GM18870 (cell line): Measurements from ENCODE around the gene CPT1B.
"Not testable (repeated sequence)": the region's sequence is repeated elsewhere in the genome, so short reads cannot be mapped to it uniquely, and the experiment has no call there.

Experiments
- ATAC-seq: cut with Tn5 transposase; IDR thresholded peaks from one replicate; pipeline ENCODE4 v1.9.1; 2021; ENCODE audit warnings: moderate library complexity; ENCODE audit not compliant: unreplicated experiment

CPT1B gene

DNA sequence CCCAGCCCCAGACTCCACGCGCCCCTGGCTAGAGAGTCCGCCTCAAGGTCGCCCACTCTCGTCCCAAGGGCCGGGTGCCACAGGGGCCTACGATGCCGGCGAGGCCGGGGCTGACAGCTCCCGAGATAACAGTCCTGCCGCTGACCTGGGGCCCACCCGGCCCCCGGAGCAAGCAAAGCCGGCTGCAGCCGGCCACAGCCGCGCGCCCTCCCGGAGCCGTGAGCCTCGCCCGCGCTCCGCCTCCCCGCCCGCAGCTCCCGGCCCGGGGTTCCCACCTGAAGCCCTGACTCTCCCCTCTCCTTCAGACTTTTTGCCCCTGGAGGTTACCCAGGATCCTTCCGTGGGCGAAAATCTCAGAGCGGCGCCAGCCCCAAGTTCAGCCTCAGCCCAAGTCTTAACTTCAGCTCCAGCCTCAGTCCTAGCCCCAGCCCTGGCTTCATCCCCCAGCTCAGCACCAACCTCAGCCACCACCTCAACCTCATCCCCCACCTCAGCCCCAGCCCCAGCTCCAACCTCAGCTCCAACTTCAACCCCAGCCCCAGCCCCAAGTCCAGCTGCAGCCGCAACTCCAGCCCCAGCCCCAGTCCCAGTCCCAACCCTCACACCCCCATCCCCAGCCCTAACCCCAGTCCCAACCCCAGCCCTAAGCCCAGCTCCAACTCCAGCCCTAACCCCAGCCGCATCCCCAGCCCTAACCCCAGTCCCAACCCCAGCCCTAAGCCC, 30.8 kb downstream of the CPT1B start:
- no peak for ATAC-seq

DNA sequence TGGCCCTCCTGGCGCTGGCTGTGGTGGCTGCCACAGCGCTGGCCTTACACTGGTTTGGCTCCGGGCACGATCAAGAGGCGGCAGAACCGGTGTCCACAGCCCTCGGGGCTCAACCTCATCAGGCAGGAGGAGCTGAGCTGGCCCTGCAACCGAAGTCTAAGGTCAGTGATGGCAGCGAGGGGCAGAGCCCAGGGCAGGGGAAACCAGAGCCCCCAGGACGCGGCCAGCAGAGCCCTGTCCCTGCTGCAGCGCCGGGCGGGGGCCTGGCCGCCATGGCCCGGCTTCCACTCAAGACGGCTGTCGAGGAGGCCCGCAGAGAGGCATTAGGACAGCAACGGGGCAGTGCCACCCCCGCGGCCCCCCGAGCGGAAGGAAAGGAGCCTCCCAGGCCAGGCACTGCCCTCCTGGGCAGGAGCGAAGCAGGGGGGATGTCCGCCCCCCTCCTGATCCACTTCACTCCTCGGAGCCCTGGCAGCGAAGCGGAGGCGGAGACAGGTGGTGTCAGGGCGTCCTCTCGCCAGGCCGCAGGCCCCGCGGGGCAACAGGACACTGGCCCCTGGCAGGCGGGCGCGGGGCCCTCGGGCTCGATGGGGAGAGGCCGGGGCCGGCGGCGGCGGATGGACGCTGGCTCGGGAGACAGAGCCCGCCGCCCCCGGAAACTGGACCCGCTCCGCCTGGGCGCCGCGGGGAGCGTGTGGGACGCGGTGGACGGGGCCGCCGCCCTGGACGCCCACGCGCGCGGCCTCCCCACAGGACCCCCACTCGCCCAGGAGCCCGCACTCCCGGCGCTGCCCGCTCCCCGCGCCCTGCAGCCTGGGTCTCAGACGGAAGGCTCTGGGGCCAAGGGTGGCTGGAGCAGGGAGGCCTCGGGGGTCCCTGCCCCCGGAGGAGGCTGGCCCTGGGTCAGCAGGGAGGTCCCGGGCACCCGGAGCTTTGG, 31.6 kb downstream of the CPT1B start:
- ATAC-seq, result no peak

DNA sequence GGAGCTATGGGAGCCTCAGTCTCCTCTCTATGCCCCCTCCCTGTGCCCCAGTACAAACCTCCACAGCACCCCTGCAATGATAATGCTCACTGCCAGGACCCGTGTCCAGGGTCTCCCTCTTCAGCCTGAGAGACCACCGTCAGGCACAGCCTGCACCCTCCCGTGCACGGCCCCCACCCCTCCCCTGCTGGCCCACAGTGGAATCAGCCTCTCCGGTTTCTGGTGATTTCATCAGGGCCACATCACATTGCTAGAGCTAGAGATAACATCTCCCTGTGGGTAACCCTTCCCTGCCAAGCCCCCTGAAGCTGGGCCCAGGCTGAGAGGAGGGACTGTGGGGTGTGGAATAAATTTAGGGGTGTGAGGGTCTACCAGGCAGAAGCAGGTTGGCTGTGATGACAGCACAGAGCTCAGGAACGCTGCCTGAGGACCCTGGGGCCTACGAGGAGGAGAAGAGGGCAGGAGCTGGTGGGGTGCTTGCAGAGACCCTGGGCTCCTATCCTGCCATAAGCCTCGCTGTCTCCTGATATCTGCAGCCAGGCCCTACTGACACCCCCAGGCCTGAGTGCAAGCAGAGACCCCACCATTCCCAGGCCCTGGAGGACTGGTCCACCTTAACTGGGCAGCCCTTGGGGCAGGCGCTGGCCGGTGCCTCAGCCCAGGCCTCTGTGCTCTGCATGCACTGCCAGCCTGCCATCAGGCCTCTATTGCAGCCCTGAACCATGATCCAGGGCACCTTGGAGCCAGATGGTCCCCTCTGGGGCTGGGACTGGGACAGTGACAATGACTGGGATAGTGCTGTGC, 32.5 kb downstream of the CPT1B start, which contains the start of gene KLHDC7B:
Gene KLHDC7B (plus strand): TSS at position 378 of the 804 bp plus-strand sequence. CDS start 345 bp downstream, at position 723.
- ATAC-seq, result no peak

DNA sequence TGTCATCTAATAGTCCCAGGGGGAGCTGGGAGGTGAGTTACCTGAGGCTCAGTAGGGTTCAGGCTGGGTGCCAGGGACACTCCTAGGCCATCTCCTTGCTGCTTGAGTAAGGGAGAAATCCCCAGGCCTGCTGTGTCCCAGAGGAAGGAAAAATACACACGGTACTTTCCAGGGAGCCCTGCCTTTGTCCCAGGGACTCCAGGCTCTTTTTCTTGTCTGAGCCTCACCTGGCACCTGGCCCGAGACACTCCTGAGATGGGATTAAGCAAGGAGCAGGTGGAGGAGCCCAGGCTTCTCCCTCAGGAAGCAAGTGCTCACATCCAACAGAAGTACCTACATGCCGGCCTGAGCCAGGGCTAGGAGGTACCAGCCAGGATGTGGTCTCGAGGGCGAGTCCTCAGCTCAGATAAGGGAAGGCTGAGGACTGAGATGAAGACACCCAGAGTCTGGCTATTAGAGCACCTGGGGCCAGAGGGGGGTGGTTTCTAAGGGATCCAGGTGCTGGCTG, 33.4 kb downstream of the CPT1B start:
- ATAC-seq, result no peak

DNA sequence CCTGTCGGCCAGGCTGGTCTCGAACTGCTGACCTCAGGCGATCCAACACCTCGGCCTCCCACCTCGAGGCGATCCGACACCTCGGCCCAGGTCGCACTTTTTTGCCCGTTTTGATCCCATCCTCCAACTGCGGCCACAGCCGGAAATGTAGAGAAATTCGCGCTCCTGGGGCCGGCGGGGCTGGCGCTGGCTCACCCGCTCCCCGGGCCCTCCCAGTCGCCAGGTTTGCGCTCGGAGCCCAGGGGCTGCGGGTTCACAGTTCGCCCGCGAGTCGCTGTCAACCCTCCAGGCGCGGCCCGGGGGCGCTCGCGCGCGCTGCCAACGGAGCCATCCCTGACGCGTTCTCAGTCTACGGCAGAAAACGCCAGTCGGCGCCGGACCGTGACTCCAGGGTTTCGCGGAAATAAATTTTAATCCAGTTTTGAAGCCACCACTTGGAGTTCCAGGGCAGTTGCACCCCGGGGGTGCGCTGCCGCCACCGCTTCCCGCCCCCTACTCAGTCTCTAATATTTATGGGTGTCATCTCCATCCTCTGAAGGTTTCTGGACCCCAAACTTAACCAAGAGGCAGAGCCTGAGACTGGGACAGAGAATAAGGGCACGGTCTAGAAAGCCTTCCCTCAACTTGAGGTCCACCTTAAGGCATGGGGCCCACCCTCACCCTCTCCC, 34.0 kb downstream of the CPT1B start:
- ATAC-seq, result no peak

DNA sequence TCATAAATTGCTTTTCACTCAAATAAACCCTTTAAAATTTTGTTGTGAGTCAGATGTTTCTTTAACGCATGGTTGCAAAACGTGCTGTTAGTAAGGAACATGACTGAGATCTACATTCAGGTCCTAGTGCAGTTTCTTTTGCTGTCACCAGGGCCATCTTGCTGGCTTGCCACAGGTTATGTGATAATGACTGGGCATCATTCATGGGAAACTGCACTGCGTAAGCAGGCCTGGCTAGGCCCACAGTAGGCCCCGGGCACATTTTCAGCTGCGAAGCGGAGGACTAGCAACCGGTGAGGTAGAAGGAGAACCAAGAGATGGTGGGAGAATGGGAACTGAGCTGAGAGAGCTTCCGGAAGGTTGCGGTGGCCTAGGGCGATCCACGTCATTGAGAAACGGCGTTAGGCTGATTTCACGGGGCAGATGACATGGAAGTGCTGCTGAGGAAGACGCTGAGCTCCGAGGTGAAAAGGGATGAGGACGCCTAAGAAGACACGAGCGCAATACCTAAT, 35.8 kb downstream of the CPT1B start:
- no peak for ATAC-seq

DNA sequence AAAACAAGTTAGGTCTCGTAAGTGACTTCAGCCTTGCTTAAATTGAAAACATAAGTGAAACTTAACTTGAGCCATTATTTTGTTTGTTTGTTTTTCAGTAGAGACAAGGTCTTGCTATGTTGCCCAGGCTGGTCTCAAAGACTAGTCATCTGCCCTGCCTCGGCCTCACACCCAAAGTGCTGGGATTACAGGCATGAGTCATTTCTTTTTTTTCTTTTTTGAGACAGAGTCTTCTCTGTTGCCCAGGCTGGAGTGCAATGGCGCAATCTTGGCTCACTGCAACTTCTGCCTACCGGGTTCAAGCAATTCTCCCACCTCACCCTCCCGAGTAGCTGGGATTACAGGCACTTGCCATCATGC, 36.6 kb downstream of the CPT1B start:
- not testable (repeated sequence) for ATAC-seq

DNA sequence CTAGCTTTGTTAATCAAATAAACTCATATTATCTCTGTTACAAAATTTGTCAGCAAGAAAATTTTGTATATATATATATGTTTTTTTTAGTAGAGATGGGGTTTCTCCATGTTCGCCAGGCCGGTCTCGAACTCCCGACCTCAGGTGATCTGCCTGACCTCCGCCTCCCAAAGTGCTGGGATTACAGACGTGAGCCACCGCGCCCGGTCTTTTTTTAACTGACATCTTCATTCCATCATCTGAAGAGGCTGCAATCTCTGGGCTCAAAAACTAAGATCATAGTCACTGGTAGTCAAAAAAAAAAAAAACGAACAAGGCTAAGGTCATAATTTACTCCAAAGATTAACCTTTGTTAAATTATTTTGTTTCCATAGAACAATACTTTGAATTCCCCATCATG, 37.8 kb downstream of the CPT1B start:
- ATAC-seq, result no peak

DNA sequence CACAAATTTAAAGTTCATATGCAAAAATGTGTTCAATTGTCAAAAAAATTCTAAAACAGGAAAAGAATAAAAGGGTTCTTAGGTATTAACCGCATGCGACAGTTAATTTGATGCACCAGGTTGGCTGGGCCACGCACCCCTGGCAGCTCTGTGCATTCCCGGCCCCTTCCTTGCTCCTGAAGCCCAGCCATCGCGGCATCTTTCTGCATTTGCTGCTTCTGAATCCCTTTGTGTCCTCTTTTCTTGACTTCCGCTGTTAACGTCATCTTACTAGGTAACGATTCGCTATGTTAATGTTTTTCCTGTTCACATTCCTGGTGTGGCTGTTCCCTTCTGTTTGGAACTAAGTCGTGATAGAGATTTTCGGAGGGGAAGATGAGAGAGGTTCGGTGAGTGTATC, 40.5 kb downstream of the CPT1B start:
- ATAC-seq, result no peak

DNA sequence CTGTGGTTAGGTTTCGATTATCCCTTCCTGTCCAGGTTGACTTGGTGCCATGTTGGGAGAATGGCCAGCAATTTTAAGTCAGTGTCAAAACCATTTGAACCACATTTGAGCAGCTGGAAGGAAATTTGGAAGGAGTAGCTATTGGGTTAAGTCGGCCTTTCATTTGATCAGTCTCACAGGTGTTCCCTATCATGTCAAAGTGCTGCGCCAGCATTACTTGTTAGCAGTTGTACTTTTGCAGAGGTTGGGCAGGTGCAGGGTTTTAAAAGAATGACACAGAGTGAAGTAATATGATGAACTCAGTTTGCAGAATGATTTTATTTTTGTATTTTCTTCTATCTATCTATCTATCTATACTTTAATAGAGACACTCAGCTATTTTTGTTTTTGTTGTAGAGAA, 42.0 kb downstream of the CPT1B start:
- ATAC-seq, result no peak

DNA sequence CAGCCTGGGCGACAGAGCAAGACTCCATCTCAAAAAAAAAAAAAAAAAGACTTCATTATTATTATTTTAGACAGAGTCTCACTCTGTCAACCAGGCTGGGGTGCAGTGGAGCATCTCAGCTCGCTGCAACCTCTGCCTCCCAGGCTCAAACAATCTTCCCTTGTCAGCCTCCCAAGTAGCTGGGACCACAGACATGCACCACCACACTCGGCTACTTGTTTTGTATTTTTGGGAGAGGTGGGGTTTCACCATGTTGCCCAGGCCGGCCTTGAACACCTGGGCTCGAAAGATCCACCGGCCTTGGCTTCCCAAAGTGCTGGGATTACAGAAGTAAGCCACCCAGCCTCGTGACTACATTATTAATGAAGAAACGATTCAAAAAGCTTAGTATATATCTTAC, 43.1 kb downstream of the CPT1B start:
- no peak for ATAC-seq

DNA sequence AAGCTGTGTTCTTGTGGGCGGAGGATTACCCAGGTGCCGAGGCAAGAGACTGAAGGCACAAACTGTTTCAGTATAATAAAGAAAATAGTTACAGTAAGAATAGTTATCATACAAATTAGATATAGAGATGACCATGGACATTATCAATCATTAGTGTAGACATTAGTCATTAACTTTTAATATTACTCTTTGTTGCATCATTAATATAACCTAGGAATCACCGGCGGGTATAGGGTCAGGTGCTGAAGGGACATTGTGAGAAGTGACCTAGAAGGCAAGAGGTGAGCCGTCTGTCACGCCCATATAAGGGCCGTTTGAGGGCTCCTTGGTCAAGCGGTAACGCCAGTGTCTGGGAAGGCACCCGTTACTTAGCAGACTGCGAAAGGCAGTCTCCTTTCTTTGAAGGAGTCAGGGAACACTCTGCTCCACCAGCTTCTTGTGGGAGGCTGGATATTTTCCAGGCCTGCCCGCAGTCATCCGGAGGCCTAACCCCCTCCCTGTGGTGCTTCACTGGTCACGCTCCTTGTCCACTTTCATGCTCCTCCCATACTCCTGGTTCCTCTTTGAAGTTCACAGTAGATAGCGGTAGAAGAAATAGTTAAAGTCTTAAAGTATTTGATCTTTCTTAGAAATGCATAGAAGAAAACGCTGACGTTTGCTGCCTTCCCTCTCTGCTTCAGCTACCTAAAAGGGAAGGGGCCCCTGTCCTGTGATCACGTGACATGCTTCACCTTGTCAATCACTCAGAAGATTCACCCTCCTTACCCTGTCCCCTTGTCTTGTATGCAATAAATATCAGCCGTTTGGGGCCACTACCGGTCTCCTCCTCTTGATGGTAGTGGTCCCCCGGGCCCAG, 44.1 kb downstream of the CPT1B start:
- ATAC-seq, result not testable (repeated sequence)

DNA sequence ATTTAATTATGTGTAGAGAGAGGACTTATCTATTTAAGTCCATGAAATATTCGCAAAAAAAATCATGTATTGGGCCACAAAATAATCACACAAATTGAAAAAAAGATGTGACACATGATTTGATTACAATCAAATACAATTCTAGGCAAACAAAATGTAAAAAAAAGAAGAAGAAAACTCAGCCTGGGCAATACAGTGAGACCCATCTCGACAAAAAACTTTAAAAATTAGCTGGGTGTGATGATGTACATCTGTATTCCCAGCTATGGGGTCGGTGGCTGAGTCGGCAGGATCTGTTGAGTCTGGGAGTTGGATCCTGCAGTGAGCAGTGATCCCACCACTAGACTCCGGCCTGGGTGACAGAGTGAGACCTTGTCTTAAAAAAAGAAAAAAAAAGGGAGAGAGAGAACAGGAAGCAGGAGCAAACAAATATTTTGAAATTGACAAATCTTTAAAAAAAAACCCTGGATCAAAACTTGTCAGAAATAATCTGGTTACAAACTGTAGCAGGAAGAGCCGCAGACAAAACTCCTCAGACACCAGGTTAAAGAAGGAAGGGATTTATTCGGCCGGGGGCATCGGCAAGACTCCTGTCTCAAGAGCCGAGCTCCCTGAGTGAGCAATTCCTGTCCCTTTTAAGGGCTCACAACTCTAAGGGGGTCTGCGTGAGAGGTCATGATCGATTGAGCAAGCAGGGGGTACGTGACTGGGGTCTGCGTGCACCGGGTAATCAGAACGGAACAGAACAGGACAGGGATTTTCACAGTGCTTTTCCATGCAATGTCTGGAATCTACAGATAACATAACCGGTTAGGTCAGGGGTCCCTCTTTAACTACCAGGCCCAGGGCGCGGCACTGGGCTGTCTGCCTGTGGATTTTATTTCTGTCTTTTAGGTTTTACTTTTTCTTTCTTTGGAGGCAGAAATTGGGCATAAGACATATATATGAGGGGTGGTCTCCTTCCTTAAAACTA, 45.1 kb downstream of the CPT1B start:
- no peak for ATAC-seq

DNA sequence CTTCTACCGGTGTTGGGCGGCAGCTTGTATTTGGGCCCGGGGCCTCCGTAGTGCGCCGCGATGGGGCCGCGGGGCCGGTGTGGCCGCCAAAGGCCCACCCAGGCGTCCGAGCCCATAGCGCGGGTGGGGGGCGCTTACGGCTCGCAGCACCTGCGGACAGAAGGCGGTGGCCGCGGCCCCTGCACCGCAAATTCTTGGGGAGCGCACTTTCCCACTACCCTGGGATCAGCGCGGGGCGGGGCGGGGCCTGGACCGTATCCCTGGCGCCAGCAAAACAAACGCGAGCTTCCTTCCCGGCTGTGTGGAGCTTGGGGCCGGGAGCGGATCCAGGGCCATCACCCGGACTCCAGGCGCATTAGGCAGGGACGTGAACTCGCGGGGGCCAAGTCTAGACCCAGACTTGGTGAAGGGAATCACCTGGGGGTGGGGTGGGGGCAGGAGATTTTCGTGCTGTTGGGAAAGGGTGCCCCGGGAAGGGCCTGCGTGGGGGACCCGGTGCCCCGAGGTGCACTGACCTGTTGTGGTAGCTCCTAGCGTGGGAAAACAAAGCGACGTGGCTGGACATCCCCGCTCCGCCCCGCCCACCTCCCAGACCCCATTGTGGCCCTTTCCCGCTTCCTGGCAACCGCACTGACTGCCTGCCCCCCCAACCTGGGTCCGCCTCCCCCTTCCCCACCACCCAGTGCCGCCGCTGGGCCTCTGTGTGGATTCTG, 46.1 kb downstream of the CPT1B start:
- no peak for ATAC-seq

DNA sequence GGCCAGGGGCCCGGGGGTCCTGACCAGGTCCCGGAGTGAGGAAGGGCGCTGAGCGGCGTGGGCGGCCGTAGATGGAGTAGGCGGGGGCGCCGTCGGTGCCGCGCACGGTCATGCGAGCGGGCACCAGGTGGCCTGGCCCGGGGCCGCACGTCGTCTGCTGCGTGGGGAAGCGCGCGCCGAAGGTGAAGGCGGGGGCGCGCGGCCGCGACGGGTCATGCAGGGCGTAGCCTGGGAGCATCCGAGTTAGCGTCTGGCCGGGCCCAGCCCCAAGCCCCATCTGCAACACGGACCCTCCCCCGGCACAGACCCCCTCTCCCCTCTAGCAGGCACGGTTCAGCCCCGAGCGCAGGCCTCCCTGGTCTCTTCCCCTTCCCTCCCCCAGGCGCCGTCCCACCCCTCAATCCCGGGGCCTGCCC, 46.7 kb downstream of the CPT1B start:
- no peak for ATAC-seq

DNA sequence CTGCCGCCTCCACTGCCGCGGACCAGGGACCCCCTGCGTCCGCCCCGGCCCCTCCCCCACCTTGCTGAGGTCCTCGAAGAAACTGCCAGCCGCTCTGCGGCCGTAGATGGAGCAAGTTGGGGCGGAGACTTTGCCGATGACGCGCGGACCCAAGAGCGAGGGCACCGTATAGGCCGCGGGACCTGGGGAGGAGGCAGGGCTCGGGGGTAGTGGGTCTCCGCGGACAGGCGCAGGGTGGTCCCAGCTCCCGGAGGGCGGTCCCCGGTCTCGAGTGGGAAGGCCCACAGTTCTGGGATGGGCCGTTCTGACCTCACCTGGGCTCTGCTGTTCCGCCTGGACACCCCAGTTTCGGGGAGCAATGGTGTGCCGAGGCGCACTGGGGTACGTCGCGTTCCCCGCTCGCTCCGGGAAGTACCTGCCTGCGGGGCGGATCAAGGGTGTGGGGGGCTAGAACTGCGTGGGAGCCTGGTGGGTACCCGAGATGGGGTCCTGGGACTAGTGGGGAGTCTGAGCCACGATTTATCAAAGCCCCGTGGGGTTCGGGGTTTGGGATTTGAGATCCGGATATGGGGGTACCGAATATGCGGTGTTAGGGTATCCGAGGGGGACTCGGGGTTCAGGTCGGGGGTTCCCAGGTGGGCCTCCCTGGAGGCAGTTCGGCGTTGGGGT, 47.2 kb downstream of the CPT1B start:
- ATAC-seq, result no peak

DNA sequence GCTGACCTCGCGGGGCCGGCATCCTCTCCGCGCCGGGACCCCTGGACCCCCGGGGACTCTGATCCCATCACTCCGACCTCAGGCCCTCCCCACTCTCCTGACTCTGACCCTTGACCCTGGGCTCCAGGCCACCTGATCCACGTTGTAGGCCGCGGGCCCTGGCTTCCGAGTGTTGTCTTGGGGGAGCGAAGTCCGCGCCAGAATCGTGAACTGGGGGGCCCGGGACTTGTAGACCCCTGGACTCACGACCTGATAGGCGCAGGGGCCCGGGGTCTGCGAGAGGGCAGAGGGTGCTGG, 47.7 kb downstream of the CPT1B start:
- no peak for ATAC-seq
